Ovary (tissue), 3 donors: ENCODE measurements around the gene NOA1.

Experiments
- CTCF ChIP-seq, 3 donors: fragments of 450-650 bp in 2 of 3; fragments of 200-600 bp in 1 of 3; IDR thresholded peaks; one replicate each; pipeline versions ENCODE4 v1.5.1 to v1.8.0; 2016 to 2022; ENCODE audit warnings: antibody characterized with exemption in 3 of 3, mild to moderate bottlenecking in 1 of 3
- EP300 ChIP-seq: sonication (generic); formaldehyde crosslinking; IDR thresholded peaks from one replicate; pipeline ENCODE4 v1.6.1; 2017; ENCODE audit warnings: antibody characterized with exemption
- POLR2A ChIP-seq: fragments of 450-650 bp; IDR thresholded peaks from one replicate; pipeline ENCODE4 v1.6.1; 2017; ENCODE audit warnings: antibody characterized with exemption, mild to moderate bottlenecking, moderate library complexity
- donor health status: DM: no; HTN: no; CAD: no.

GRCh38 chr4:57013543-57014120 lies 36.2 kb upstream of the NOA1 start:
- TF ChIP-seq CTCF (IDR thresholded peaks at IDR 0.05) (no peak), POLR2A (no peak), EP300 (no peak)
